GM10266 (cell line): ENCODE measurements around the gene STIL.
"Not testable (repeated sequence)": the region's sequence is repeated elsewhere in the genome, so short reads cannot be mapped to it uniquely, and the experiment has no call there.

ENCODE experiments used
- DNase-seq: peaks from one replicate; pipeline ENCODE4 v3.0.0; 2012; ENCODE audit errors: extremely low spot score
- CTCF ChIP-seq: IDR thresholded peaks from 2 replicates; pipeline ENCODE4 v1.5.1; 2012; ENCODE audit warnings: mild to moderate bottlenecking, low read depth; ENCODE audit not compliant: control insufficient read depth, insufficient read depth; ENCODE audit errors: missing control alignments

STIL gene

GRCh38 chr1:47276850-47277249 is 37.1 kb downstream of the STIL start:
- DNase-seq = no peak
- no peak for TF ChIP-seq CTCF

GRCh38 chr1:47275811-47276210 is 38.1 kb downstream of the STIL start:
- not testable (repeated sequence) for DNase-seq

GRCh38 chr1:47265529-47265928 is 48.4 kb downstream of the STIL start:
- DNase-seq = not testable (repeated sequence)

- peak; percentile 42 for DNase-seq
- TF ChIP-seq CTCF = peak; percentile 70
Measured at GRCh38 chr1:47262787-47263413, 51.0 kb downstream of the STIL start.

GRCh38 chr1:47257224-47257623 is 56.7 kb downstream of the STIL start:
- DNase-seq = no peak
- no peak for TF ChIP-seq CTCF

- no peak for DNase-seq
- no peak for TF ChIP-seq CTCF
Measured at GRCh38 chr1:47252795-47253194, 61.2 kb downstream of the STIL start.

GRCh38 chr1:47252369-47252768 is 61.6 kb downstream of the STIL start:
- no peak for DNase-seq
- TF ChIP-seq CTCF = no peak

GRCh38 chr1:47249755-47250154 is 64.2 kb downstream of the STIL start:
- no peak for DNase-seq
- TF ChIP-seq CTCF = no peak
